Superior temporal gyrus (tissue), 1 donor: ENCODE data around the gene MARCHF6.
"Not testable (repeated sequence)": the region's sequence is repeated elsewhere in the genome, so short reads cannot be mapped to it uniquely, and the experiment has no call there.

Experiments used
- DNase-seq: peaks from one replicate; pipeline ENCODE4 v3.0.0-alpha.2; 2016; ENCODE audit errors: extremely low spot score

Gene MARCHF6

DNA sequence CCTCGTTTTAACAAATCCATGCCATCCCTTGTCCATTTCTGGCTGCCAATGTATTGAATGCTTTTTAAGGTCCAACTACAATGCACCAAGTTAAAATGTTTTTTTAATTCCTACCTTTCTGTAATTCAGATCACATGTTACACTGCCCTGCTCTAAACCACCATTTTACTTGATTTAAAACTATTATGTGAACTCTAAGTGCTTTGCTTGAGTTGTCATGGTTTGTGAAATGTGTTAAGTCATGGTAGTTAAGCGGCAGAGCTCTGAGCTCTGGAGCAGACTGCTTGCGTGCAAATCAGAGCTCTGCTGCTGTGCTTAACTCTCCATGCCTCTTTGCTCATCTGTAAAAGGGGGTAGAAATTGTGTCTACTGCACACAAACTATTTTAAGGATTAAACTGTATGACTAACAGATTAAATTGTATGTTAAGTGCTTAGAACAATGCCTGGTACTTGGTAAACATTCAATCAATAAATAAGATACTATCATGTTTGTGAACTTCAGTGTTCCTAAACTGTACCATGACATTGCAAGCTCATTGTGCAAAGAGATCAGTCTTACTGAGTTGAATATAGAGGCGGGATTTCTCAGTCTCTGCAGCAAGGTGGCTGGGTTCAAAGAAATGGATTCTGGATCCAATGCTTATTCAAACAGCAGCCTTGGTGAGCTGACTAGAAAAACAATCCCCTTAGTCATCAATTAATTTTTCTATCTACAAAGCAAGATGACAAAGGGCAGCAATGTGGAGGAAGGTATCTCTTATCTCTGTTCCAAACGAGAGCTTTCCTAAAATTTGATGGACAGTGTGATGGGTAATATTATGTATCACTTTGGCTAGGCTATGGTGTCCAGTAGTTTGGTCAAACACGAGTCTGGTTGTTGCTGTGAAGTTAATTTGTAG lies 29.7 kb upstream of the MARCHF6 start:
- no peak for DNase-seq

- no peak for DNase-seq
Measured at GRCh38 chr5:10324518-10325370, 28.8 kb upstream of the MARCHF6 start.

DNA sequence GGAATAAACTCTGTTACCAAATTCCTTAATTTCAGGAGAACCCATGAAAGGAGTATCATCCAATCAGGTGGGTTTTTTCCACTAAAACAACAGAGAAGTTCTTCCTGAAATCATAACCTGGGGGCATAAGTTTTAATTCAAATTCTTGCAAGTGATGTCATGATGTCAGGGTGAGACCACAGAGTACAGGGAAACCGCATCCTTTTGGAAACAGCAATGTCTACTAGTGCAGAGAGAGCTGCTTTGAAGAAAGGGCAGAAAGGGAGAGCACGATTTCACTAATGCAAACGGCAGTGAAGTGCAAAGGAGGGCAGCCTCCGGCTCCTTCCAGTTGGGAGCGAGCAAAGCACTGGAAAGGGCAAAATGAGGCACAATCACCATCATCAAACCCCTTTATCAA lies 25.2 kb upstream of the MARCHF6 start:
- no peak for DNase-seq

DNA sequence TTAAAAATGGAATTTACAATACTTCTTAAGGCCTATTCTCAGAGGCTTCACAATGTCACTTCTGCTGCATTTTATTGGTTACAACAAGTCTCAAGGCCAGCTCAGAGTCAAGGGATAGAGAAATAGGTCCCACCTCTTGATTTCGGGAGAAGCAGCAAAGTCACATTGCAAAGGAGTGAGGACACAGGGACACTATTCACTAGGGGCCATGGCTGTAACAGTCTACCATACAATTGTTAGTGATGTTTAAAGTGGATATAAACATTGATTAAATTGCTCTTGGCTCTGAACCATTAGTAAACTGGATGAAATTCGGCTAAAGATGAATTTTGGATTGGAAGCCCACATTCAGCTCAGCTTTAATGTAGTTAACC lies 24.1 kb upstream of the MARCHF6 start:
- no peak for DNase-seq

DNA sequence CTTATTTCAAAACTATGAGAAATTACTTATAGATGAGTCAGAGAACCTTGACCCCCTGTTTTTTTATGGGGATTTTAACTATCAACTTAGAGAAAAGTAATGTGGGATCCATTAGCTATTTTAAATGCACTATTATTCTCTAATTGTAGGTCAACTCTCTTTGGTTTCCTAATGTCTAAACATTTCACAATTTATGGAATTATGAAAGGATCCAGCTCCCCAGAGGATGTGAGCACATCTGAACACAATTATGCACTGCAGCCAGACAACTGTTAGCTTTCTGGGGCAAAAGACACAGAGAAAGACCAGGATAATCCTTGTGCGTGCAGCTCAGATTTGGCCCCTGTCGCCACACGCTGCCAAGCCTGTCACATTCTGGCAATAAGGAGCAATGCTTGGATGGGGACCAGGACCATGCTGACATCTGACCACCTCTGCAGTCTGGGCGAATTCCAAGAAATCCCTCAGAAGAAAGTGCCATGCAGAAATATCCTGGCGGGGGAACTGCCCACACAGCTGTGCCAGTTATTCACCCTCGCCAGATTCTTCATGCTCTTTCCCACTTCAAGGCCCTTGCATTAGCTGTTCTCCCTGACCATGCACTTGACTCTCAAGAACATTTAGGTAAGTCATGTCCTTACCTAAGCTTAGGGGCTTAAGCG lies 23.5 kb upstream of the MARCHF6 start:
- DNase-seq = no peak

- no peak for DNase-seq
Measured at GRCh38 chr5:10330511-10331230, 22.8 kb upstream of the MARCHF6 start.

GRCh38 chr5:10331341-10331796 lies 22.1 kb upstream of the MARCHF6 start:
- DNase-seq = no peak

GRCh38 chr5:10332301-10332700 lies 21.2 kb upstream of the MARCHF6 start:
- DNase-seq = no peak

- DNase-seq = peak; percentile 27
Measured at GRCh38 chr5:10333154-10334006, 20.1 kb upstream of the MARCHF6 start.

DNA sequence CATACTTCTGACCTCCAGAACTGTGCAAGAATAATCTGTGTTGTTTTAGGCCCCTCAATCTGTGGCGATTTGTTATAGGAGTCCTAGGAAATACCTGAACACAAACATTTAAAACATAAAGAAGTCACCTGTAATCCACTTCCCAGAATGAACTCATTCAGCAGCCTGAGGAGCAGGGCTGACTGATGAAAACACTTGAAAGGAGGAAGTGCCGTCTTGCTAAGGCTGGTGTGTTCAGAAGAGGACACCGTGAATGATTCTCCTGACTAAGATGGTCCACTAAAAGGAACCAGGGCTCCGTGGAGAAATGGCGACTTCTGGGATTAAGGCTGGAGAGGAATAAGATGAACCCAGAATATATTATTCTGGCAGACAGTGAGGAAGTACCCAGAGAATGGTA lies 18.7 kb upstream of the MARCHF6 start:
- no peak for DNase-seq

- no peak for DNase-seq
Measured at GRCh38 chr5:10335711-10336470, 17.6 kb upstream of the MARCHF6 start.

DNA sequence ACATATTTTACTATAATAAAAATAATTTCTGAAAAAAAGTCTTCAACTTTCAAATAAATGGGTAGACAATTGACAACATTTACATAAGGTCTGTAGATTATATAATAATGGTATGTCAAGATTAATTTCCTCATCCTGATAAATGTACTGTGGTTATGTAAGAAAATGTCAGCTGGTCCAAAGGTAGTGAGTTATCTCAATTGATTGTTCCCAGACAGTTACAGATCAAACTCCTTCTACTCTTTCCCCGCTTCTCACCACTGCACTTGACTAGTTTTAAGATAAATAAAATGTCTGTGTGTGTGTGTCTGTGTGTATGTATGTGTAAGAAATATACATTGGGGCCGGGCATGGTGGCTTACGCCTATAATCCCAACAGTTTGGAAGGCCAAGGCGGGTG lies 16.4 kb upstream of the MARCHF6 start:
- no peak for DNase-seq

- no peak for DNase-seq
Measured at GRCh38 chr5:10337986-10338385, 15.5 kb upstream of the MARCHF6 start.

DNA sequence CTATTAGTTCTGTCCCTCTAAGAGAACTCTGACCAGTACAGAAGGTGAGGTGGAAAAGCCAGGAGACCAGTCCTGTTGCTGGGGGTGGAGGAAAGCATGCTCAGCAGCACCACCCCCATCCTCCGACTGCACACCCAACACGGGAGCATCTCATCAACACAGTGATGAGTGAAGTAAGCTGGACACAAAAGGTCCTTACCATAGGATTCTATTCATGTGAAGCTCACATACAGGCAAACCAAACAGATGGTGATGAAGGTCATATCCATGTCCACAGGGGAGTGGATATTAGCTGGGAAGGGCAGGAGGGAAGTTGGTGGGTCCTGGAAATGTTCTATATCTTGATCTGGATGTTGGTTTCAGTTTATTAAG lies 14.8 kb upstream of the MARCHF6 start:
- DNase-seq = no peak

DNA sequence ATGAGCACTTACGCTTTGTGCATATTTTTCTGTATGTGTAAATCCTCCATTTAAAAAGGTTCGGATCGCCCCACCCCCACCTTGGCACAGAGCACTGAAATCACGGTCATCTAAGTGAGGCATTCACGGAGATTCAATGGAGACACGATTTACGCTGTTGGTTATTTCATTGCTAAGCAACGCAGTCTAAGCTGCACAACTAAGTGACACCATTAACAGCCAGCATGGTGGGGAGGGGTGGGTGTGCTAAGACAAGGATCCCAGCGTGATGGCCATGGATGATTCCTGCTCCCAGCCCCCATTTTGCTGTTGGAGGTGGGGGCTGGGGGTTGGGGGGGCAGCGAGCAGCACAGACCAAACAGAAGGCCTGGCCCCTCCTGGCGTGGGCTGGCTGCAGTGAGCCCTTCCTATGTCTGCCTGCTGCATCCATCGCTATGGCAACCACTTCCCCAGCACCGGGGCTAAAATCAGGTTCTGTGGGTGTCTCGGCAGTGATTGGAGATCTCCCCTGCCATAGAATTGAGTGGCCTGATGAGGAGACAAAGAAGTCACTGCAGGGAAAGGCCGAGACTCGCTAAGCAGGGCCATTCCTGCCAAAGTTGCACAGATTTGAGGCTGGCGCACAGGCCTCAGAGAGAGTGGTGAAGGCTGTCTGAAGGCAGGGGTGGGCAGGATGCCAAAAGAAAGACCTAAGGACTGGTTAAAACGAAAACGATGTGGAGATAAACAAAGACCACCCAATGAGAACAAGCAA lies 14.3 kb upstream of the MARCHF6 start:
- DNase-seq = peak; percentile 67

- DNase-seq = no peak
Measured at GRCh38 chr5:10339958-10340357, 13.5 kb upstream of the MARCHF6 start.

DNA sequence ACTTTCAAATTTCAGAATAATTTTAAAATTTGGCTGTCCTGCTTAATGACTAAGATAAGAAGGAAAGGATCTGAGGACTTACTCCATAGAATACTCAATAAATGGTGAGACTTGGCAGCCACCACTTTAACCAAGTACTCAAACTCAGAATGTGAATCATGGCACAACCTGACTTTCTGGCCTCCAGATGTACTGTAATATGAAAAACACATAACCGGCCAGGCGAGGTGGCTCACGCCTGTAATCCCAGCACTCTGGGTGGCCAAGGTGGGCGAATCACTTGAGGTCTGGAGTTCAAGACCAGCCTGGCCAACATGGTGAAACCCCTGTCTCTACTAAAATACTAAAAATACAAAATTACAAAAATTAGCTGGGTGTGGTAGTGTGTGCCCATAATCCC lies 10.0 kb upstream of the MARCHF6 start:
- no peak for DNase-seq

DNA sequence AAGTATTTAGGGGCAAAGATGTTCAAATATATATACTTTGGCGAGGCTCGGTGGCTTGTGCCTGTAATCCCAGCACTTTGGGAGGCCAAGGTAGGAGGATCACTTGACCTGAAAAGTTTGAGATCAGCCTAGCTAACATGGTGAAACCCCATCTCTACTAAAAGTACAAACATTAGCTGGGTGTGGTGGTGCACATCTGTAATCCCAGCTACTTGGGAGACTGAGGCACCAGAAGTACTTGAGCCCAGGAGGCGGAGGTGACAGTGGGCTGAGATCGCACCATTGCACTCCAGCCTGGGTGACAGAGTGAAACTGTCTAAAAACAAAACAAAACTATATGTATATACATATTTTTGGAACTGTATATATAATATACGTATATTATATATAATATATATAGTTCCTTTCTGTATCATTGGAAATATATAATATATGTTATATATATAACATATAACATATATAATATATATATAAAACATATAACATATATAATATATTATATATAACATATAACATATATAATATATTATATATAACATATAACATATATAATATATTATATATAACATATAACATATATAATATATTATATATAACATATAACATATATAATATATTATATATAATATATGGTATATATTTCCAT lies 8.9 kb upstream of the MARCHF6 start:
- not testable (repeated sequence) for DNase-seq

- no peak for DNase-seq
Measured at GRCh38 chr5:10348258-10348657, 5.2 kb upstream of the MARCHF6 start.
